Astrocyte (in vitro differentiated cells and primary cell): ENCODE results near the gene SCARF1. TPM values are rescaled to one million over a fixed set of nuclear protein-coding genes. Genes with fewer than 3 reads are reported as not detected.

ENCODE experiments used
- DNase-seq: peaks from one replicate; pipeline ENCODE4 v3.0.0-alpha.2; 2010; ENCODE audit warnings: low read depth
- FAIRE-seq: peaks from 2 replicates; lab custom pipeline; 2011; peaks lifted over from hg19 to GRCh38; lab: Jason Lieb, UNC
- H2AFZ ChIP-seq: 2 replicates; pipeline ENCODE4 v1.6.0; 2012; ENCODE audit warnings: low read depth, low read length, inconsistent platforms
- H3K27ac ChIP-seq: 2 replicates; pipeline ENCODE4 v1.5.1; 2011; ENCODE audit warnings: low read depth, low read length, inconsistent platforms
- H3K27me3 ChIP-seq: 2 replicates; pipeline ENCODE4 v1.6.0; 2011; ENCODE audit warnings: low read length, inconsistent platforms; ENCODE audit not compliant: insufficient read depth
- H3K36me3 ChIP-seq: 2 replicates; pipeline ENCODE4 v1.5.1; 2011; ENCODE audit warnings: low read length, inconsistent platforms; ENCODE audit not compliant: insufficient read depth
- H3K4me1 ChIP-seq: 2 replicates; pipeline ENCODE4 v1.5.1; 2011; ENCODE audit warnings: low read length, inconsistent platforms; ENCODE audit not compliant: insufficient read depth
- H3K4me2 ChIP-seq: 2 replicates; pipeline ENCODE4 v1.6.0; 2012; ENCODE audit warnings: low read length, inconsistent platforms
- H3K4me3 ChIP-seq: 2 replicates; pipeline ENCODE4 v1.5.1; 2011; ENCODE audit warnings: low read depth, mild to moderate bottlenecking, low read length, inconsistent platforms; ENCODE audit not compliant: insufficient read depth
- H3K79me2 ChIP-seq: 2 replicates; pipeline ENCODE4 v1.6.0; 2012; ENCODE audit warnings: mild to moderate bottlenecking, low read length, inconsistent platforms; ENCODE audit not compliant: insufficient read depth
- H3K9ac ChIP-seq: 2 replicates; pipeline ENCODE4 v1.6.0; 2012; ENCODE audit warnings: mild to moderate bottlenecking, low read length, inconsistent platforms
- H3K9me3 ChIP-seq: 2 replicates; pipeline ENCODE4 v1.5.1; 2012; ENCODE audit warnings: low read depth, mild to moderate bottlenecking, low read length, inconsistent platforms; ENCODE audit not compliant: insufficient read depth
- H4K20me1 ChIP-seq: 2 replicates; pipeline ENCODE4 v1.6.0; 2012; ENCODE audit warnings: low read length, inconsistent platforms; ENCODE audit not compliant: insufficient read depth
- H3K27ac Mint-ChIP-seq: one replicate; pipeline ENCODE4 v1.8.0; 2021; ENCODE audit warnings: mild to moderate bottlenecking, mixed read lengths; ENCODE audit not compliant: unreplicated experiment
- H3K27me3 Mint-ChIP-seq: one replicate; pipeline ENCODE4 v1.8.0; 2021; ENCODE audit warnings: low read depth, mixed read lengths; ENCODE audit not compliant: unreplicated experiment
- H3K36me3 Mint-ChIP-seq: one replicate; pipeline ENCODE4 v1.8.0; 2021; ENCODE audit warnings: low read depth, mixed read lengths; ENCODE audit not compliant: unreplicated experiment
- H3K4me1 Mint-ChIP-seq: one replicate; pipeline ENCODE4 v1.8.0; 2021; ENCODE audit warnings: low read depth, mixed read lengths; ENCODE audit not compliant: unreplicated experiment
- H3K4me3 Mint-ChIP-seq: one replicate; pipeline ENCODE4 v1.8.0; 2021; ENCODE audit warnings: mild to moderate bottlenecking, moderate library complexity, mixed read lengths; ENCODE audit not compliant: unreplicated experiment
- H3K9me3 Mint-ChIP-seq: one replicate; pipeline ENCODE4 v1.8.0; 2021; ENCODE audit warnings: mild to moderate bottlenecking, mixed read lengths; ENCODE audit not compliant: unreplicated experiment
- EZH2 ChIP-seq: IDR thresholded peaks from 2 replicates; pipeline ENCODE4 v1.6.1; 2012; ENCODE audit warnings: mild to moderate bottlenecking, low read length, inconsistent platforms; ENCODE audit not compliant: insufficient read depth
- total RNA-seq: library from RNA; stranded (reverse); gene quantifications from 2 replicates; pipeline ENCODE4 v1.2.1, GENCODE V29; 2021
- TF ChIP-seq, protein P1 (sequence below): IDR thresholded peaks from 2 replicates; pipeline ENCODE4 v1.5.1; 2011; ENCODE audit warnings: low read depth, mild to moderate bottlenecking, inconsistent platforms, low read length, moderate library complexity; ENCODE audit not compliant: insufficient read depth

The SCARF1 gene
- total RNA-seq, 1 donor from 2014 or later: 3.9 TPM

DNA sequence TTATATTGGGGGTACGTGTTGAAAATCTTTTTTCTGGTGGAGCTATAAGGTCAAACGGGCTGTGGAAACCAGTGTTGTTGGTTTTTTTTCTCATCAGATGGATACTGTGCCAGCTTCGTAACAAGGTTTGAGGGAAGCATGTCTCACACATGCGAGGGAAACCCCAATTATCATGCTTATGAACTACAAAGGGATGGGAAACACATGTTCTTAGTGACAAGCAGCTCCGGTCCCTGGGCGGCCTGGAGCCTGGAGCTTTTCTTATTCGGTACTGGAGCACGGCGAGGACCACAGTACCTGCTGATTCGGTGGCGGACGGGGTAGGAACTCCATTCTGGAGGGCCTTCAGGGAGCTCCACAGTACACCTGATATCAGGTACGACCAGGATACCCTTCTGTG lies 29.4 kb downstream of the SCARF1 start:
- H3K27ac Mint-ChIP-seq: peak overlapping the region; percentile 18
- no peaks in the 10 kb centered on the region for H3K9me3 ChIP-seq

GRCh38 chr17:1612400-1612799 lies 33.1 kb downstream of the SCARF1 start:
- H3K79me2 ChIP-seq: no peaks in the 10 kb centered on the region
- H2AFZ ChIP-seq: no peak overlapping the region
- no peaks in the 10 kb centered on the region for H3K27me3 ChIP-seq
- Mint-ChIP-seq H3K27me3 (no peaks in the 10 kb centered on the region), H3K27ac (no peak overlapping the region), H3K9me3 (no peaks in the 10 kb centered on the region), H3K4me3 (no peak overlapping the region), H3K36me3 (peaks cover 2% of the 10 kb centered on the region), H3K4me1 (peaks cover under 1% of the 10 kb centered on the region)
- no peaks in the 10 kb centered on the region for H3K9me3 ChIP-seq
- H3K4me1 ChIP-seq: peaks cover under 1% of the 10 kb centered on the region
- FAIRE-seq (no peak), DNase-seq (no peak)
- H3K4me2 ChIP-seq: no peak overlapping the region
- H3K4me3 ChIP-seq: no peak overlapping the region
- TF ChIP-seq EZH2: no peak
- TF ChIP-seq, protein P1, sequence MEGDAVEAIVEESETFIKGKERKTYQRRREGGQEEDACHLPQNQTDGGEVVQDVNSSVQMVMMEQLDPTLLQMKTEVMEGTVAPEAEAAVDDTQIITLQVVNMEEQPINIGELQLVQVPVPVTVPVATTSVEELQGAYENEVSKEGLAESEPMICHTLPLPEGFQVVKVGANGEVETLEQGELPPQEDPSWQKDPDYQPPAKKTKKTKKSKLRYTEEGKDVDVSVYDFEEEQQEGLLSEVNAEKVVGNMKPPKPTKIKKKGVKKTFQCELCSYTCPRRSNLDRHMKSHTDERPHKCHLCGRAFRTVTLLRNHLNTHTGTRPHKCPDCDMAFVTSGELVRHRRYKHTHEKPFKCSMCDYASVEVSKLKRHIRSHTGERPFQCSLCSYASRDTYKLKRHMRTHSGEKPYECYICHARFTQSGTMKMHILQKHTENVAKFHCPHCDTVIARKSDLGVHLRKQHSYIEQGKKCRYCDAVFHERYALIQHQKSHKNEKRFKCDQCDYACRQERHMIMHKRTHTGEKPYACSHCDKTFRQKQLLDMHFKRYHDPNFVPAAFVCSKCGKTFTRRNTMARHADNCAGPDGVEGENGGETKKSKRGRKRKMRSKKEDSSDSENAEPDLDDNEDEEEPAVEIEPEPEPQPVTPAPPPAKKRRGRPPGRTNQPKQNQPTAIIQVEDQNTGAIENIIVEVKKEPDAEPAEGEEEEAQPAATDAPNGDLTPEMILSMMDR: no peak
- H3K27ac ChIP-seq: no peak overlapping the region
- no peak overlapping the region for H3K9ac ChIP-seq
- H4K20me1 ChIP-seq: no peaks in the 10 kb centered on the region
- no peaks in the 10 kb centered on the region for H3K36me3 ChIP-seq

More for the DNA sequence above, 29.4 kb downstream of the SCARF1 start:
- Mint-ChIP-seq H3K36me3 (peaks cover 7% of the 10 kb centered on the region), H3K9me3 (no peaks in the 10 kb centered on the region), H3K27me3 (peaks cover 2% of the 10 kb centered on the region), H3K4me1 (peaks cover 6% of the 10 kb centered on the region), H3K4me3 (no peak overlapping the region)
- Histone ChIP-seq H3K36me3 (no peaks in the 10 kb centered on the region), H4K20me1 (no peaks in the 10 kb centered on the region), H3K4me3 (no peak overlapping the region), H3K79me2 (no peaks in the 10 kb centered on the region), H3K9ac (no peak overlapping the region), H2AFZ (no peak overlapping the region), H3K4me1 (peaks cover 10% of the 10 kb centered on the region), H3K27ac (no peak overlapping the region), H3K4me2 (no peak overlapping the region), H3K27me3 (no peaks in the 10 kb centered on the region)
- no peak for FAIRE-seq
- no peak for DNase-seq
- TF ChIP-seq, protein P1: no peak
- no peak for TF ChIP-seq EZH2

DNA sequence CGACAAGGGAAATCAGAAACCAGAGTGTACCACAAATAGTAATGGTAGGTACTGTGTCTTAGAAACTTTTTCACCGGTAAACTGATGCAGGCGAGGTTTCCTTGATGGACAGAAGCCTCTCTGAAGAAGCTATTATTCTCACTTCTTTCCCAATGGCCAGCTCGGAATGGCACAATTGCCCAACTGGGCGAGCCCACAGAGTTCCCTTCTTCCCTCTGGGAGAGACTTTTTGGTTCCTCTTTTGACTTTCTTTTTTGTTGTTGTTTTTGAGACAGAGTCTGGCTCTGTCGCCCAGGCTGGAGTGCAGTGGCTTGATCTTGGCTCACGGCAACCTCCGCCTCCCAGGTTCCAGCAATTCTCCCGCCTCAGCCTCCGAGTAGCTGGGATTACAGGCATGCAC lies 33.8 kb downstream of the SCARF1 start:
- Mint-ChIP-seq H3K27ac (no peak overlapping the region), H3K36me3 (peaks cover 2% of the 10 kb centered on the region), H3K27me3 (no peaks in the 10 kb centered on the region), H3K4me3 (no peak overlapping the region), H3K4me1 (no peaks in the 10 kb centered on the region), H3K9me3 (no peaks in the 10 kb centered on the region)
- Histone ChIP-seq H3K9me3 (no peaks in the 10 kb centered on the region), H2AFZ (no peak overlapping the region), H3K79me2 (no peaks in the 10 kb centered on the region), H3K27me3 (no peaks in the 10 kb centered on the region), H3K27ac (no peak overlapping the region), H3K9ac (no peak overlapping the region), H4K20me1 (no peaks in the 10 kb centered on the region), H3K4me1 (peaks cover 2% of the 10 kb centered on the region), H3K36me3 (no peaks in the 10 kb centered on the region), H3K4me3 (no peak overlapping the region), H3K4me2 (no peak overlapping the region)
- TF ChIP-seq EZH2: no peak
- TF ChIP-seq, protein P1: no peak
- FAIRE-seq: no peak
- DNase-seq: no peak
